Glutamatergic neuron (in vitro differentiated cells): Measurements from ENCODE around the gene OR5C1. TPM values are rescaled to one million over a fixed set of nuclear protein-coding genes. Genes with fewer than 3 reads are reported as not detected.
"Not testable (repeated sequence)": the region's sequence is repeated elsewhere in the genome, so short reads cannot be mapped to it uniquely, and the experiment has no call there.

Source experiments
- DNase-seq: peaks from one replicate; pipeline ENCODE4 v3.0.0; 2022
- H3K27ac Mint-ChIP-seq: one replicate; pipeline ENCODE4 v1.8.0; 2020; ENCODE audit warnings: mild to moderate bottlenecking, mixed read lengths, inconsistent platforms; ENCODE audit not compliant: unreplicated experiment
- H3K27me3 Mint-ChIP-seq: one replicate; pipeline ENCODE4 v1.8.0; 2020; ENCODE audit warnings: mild to moderate bottlenecking, moderate library complexity, mixed read lengths, inconsistent platforms; ENCODE audit not compliant: unreplicated experiment
- H3K36me3 Mint-ChIP-seq: one replicate; pipeline ENCODE4 v1.8.0; 2020; ENCODE audit warnings: mild to moderate bottlenecking, mixed read lengths, inconsistent platforms; ENCODE audit not compliant: unreplicated experiment
- H3K4me1 Mint-ChIP-seq: one replicate; pipeline ENCODE4 v1.8.0; 2020; ENCODE audit warnings: mild to moderate bottlenecking, low read depth, mixed read lengths, inconsistent platforms; ENCODE audit not compliant: unreplicated experiment
- H3K4me3 Mint-ChIP-seq: one replicate; pipeline ENCODE4 v1.8.0; 2020; ENCODE audit warnings: mild to moderate bottlenecking, mixed read lengths, inconsistent platforms; ENCODE audit not compliant: unreplicated experiment
- H3K9me3 Mint-ChIP-seq: one replicate; pipeline ENCODE4 v1.8.0; 2020; ENCODE audit warnings: mild to moderate bottlenecking, moderate library complexity, mixed read lengths, inconsistent platforms; ENCODE audit not compliant: unreplicated experiment
- total RNA-seq: library from RNA; stranded (reverse); fragmentation: NEBNext Ultra II Directional; extraction: Animal tissue kit (Norgen Biotek cat#: 25700); gene quantifications from one replicate; pipeline ENCODE4 v1.2.1, GENCODE V29; 2021; ENCODE audit not compliant: unreplicated experiment
- TF ChIP-seq, protein P1 (sequence below): fragments of 200-600 bp; sonication (generic); IDR thresholded peaks from one replicate; pipeline ENCODE4 v1.5.0; 2021; ENCODE audit not compliant: partially characterized antibody, unreplicated experiment

OR5C1 gene
- total RNA-seq, 1 donor from 2014 or later = not detected

DNA sequence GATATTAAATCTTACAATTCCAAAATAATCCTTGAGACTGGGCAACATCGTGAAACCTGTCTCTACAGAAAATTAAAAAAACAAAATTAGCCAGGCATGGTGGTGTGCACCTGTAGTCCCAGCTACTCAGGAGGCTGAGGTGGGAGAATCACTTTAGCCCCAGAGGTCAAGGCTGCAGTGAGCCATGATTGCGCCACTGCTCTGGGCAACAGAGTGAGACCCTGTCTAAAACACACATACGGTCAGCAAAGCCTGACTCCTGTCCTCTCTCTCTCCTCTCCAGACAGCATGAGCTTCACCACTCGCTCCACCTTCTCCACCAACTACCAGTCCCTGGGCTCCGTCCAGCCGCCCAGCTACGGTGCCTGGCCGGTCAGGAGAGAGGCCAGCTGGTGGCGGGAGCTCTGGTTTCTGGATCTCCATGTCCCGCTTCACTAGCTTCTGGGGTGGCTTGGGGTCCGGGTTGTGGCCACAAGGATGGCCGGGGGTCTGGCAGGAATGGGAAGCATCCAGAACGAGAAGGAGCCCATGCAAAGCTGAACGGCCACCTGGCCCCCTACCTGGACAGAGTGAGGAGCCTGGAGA is 48.6 kb downstream of the OR5C1 start:
- peaks cover 3% of the 10 kb centered on the region for H3K27me3 Mint-ChIP-seq
- TF ChIP-seq, protein P1, sequence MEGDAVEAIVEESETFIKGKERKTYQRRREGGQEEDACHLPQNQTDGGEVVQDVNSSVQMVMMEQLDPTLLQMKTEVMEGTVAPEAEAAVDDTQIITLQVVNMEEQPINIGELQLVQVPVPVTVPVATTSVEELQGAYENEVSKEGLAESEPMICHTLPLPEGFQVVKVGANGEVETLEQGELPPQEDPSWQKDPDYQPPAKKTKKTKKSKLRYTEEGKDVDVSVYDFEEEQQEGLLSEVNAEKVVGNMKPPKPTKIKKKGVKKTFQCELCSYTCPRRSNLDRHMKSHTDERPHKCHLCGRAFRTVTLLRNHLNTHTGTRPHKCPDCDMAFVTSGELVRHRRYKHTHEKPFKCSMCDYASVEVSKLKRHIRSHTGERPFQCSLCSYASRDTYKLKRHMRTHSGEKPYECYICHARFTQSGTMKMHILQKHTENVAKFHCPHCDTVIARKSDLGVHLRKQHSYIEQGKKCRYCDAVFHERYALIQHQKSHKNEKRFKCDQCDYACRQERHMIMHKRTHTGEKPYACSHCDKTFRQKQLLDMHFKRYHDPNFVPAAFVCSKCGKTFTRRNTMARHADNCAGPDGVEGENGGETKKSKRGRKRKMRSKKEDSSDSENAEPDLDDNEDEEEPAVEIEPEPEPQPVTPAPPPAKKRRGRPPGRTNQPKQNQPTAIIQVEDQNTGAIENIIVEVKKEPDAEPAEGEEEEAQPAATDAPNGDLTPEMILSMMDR = no peak

DNA sequence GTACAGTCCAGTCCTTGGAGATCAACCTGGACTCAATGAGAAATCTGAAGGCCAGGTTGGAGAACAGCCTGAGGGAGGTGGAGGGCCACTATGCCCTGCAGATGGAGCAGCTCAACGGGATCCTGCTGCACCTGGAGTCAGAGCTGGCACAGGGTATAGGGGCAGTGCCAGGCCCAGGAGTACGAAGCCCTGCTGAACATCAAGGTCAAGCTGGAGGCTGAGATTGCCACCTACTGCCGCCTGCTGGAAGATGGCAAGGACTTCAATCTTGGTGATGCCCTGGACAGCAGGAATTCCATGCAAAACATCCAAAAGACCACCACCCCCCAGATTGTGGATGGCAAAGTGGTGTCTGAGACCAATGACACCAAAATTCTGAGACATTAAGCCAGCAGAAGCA is 49.7 kb downstream of the OR5C1 start:
- H3K27ac Mint-ChIP-seq, H3K9me3 Mint-ChIP-seq, DNase-seq, H3K4me3 Mint-ChIP-seq, H3K4me1 Mint-ChIP-seq, H3K27me3 Mint-ChIP-seq, H3K36me3 Mint-ChIP-seq: not testable (repeated sequence)

More for the DNA sequence above, 48.6 kb downstream of the OR5C1 start:
- Mint-ChIP-seq H3K4me3 (no peak overlapping the region), H3K36me3 (peaks cover 5% of the 10 kb centered on the region), H3K27ac (no peak overlapping the region), H3K9me3 (peaks cover 6% of the 10 kb centered on the region), H3K4me1 (peaks cover 8% of the 10 kb centered on the region)
- DNase-seq = no peak

Other genes starting within 250 kb of the OR5C1 start
- gene OR1N2, start 235.8 kb upstream of the OR5C1 start, total RNA-seq = not detected
- not detected for gene OR1L8, start 205.5 kb upstream of the OR5C1 start, total RNA-seq
- gene OR1Q1, start 174.2 kb upstream of the OR5C1 start, total RNA-seq = not detected
- gene OR1B1, start 131.3 kb upstream of the OR5C1 start, total RNA-seq = not detected
- gene OR1L1, start 127.2 kb upstream of the OR5C1 start, total RNA-seq = not detected
- gene OR1L3, start 113.8 kb upstream of the OR5C1 start, total RNA-seq = not detected
- not detected for gene OR1L4, start 64.9 kb upstream of the OR5C1 start, total RNA-seq
- gene OR1L6, start 46.6 kb upstream of the OR5C1 start, total RNA-seq = not detected
- gene OR1K1, start 11.2 kb downstream of the OR5C1 start, total RNA-seq = not detected
- gene PDCL, start 39.7 kb downstream of the OR5C1 start, total RNA-seq = 27.6 TPM
- 71.7 TPM for gene RC3H2, start 116.4 kb downstream of the OR5C1 start, total RNA-seq
- gene ZBTB6, start 124.4 kb downstream of the OR5C1 start, total RNA-seq = 10.2 TPM
- 10.2 TPM for gene ZBTB26, start 142.6 kb downstream of the OR5C1 start, total RNA-seq
- 80.2 TPM for gene RABGAP1, start 152.1 kb downstream of the OR5C1 start, total RNA-seq
- gene GPR21, start 244.7 kb downstream of the OR5C1 start, total RNA-seq = 3.8 TPM